Fibroblast of pulmonary artery (primary cell): ENCODE results near the gene BCL2L13.
"Not testable (repeated sequence)": the region's sequence is repeated elsewhere in the genome, so short reads cannot be mapped to it uniquely, and the experiment has no call there.

Experiments used
- DNase-seq: peaks from one replicate; pipeline ENCODE4 v3.0.0-alpha.2; 2010; ENCODE audit warnings: low read depth
- H3K4me3 ChIP-seq: replicated peaks from 2 replicates; pipeline ENCODE4 v1.5.1; 2011; ENCODE audit warnings: low read depth, mild to moderate bottlenecking, control low read depth, low read length, moderate library complexity
- TF ChIP-seq, protein P1 (sequence below): IDR thresholded peaks from 2 replicates; pipeline ENCODE4 v1.5.1; 2011; ENCODE audit warnings: mild to moderate bottlenecking, control low read depth, low read length, inconsistent platforms; ENCODE audit errors: missing control alignments

BCL2L13 gene

DNA sequence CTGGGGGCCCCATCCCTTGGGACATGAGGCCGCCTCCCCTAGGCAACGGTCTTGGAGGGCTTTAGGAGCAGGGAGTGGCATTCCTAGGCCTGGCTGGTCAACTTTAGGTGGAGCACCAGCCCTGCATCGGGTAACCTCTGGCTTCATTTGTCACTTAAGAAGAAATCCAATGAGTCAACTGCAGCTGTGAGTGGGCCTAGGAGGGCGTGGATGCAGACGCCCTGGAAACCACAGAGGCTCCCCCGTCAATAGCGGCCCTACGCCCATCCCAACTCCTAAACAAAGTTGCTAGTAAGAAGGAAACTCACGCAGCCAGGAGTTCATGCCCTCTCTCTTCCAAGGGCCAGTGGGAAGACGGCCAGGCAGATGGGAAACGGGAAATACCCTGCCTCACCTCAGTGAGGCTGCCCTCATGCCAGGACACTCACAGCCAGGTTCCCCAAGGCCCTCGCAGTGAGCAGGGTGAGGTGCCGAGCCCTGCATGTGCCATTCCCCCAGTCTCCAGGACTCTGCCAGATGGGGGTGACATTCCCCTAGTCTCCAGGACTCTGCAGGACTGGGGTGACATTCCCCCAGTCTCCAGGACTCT, 114.9 kb downstream of the BCL2L13 start:
- DNase-seq: no peak
- H3K4me3 ChIP-seq: no peak overlapping the region
- TF ChIP-seq, protein P1, sequence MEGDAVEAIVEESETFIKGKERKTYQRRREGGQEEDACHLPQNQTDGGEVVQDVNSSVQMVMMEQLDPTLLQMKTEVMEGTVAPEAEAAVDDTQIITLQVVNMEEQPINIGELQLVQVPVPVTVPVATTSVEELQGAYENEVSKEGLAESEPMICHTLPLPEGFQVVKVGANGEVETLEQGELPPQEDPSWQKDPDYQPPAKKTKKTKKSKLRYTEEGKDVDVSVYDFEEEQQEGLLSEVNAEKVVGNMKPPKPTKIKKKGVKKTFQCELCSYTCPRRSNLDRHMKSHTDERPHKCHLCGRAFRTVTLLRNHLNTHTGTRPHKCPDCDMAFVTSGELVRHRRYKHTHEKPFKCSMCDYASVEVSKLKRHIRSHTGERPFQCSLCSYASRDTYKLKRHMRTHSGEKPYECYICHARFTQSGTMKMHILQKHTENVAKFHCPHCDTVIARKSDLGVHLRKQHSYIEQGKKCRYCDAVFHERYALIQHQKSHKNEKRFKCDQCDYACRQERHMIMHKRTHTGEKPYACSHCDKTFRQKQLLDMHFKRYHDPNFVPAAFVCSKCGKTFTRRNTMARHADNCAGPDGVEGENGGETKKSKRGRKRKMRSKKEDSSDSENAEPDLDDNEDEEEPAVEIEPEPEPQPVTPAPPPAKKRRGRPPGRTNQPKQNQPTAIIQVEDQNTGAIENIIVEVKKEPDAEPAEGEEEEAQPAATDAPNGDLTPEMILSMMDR: no peak

DNA sequence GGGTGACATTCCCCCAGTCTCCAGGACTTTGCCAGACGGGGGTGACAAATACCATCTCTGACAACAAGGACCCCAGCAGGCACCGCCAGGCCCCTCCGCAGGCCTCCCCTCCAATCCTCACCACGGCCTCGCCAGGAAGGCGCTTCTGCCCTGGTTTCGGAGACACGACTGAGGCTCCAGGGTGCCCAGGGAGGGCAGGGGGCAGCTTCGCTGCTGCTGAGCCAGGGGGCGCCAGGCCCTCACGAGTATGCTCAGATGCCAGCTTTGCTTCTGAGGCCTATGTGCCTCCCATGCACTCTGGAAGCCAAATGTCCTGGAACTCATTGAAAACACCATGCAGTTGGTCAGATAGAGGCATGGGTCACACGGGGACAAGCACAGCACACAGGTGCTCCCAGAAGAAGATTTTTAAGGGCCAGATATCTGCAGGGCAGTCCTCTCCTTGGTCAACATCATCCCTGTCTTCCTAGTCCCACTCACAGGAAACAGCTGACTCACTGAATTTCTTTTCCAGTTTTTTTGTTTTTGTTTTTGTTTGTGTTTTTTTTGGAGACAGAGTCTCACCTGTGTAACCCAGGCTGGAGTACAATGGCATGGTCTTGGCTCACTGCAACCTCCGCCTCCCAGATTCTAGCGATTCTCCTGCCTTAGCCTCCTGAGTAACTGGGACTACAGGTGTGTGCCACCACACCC, 115.8 kb downstream of the BCL2L13 start:
- TF ChIP-seq, protein P1: peak; percentile 18
- no peak overlapping the region for H3K4me3 ChIP-seq
- no peak for DNase-seq

DNA sequence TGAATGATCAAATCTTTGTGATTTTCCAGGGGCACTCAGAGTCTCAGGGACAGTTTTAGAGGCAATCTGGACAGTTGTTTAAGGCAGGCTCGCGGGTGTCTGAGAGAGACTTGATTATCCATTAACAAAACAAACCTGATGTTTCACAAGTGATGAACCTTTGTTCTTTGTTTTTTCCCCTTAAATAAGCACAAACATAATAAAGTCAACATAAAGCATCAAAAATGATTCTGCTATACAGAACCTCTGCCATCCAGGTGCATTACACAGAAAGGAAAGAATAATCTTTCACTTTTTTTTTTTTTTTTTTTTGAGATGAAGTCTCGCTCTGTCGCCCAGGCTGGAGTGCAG, 122.6 kb downstream of the BCL2L13 start:
- H3K4me3 ChIP-seq: no peak overlapping the region
- TF ChIP-seq, protein P1: no peak
- DNase-seq: no peak

DNA sequence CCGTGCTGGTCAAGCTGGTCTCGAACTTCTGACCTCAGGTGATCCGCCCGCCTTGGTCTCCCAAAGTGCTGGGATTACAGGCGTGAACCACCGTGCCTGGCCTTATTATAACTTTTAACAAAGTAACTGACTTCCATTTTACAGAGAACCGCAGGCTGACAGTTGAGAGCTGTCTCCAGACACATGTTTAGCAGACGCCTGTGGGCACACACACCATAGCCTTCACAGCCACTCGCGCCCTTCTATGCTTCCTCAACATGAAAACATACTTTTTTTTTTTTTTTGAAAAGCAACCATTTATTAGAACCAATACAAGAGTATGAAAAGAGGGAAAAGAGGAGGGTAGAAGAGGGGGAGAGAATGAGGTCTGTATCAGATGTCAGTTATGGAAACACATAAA, 124.9 kb downstream of the BCL2L13 start:
- not testable (repeated sequence) for DNase-seq, H3K4me3 ChIP-seq

DNA sequence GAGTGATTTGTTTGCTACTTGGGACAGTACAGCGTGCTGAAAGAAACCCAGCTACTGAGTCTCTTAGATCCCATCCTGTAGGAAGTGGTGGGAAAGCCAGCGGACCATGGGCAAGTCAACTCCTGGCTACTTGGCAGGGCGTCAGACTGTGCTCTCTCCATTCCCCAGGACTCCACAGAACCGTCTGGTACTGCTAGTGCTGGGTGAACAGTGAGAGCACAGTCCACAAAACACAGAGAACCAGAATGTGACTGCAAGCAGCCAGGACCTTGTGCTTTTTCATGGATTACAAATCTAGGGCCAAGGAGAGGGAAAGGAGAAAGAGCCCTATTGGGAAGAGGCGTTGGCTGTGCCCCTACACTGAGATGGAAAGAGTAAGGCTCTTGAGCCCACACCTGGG, 125.5 kb downstream of the BCL2L13 start:
- no peak for DNase-seq
- H3K4me3 ChIP-seq: no peak overlapping the region
- TF ChIP-seq, protein P1: no peak

DNA sequence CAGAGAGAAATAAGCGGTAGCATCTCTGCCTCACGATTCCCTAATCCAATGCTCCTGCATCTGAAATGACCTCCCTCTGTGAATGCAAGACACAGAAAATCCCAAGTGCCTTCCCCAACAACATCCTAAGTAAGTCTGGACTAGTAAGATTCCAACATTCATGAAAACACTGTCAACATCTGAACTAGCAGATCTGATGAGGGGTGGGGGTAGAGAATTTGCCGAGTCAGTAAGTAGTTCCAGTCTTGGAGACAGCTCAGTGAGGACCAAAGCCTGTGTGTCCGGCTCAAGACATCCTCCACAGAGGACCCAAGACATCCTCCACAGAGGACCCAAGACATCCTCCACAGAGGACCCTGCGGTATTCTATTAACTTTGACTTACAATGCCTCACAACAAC, 126.3 kb downstream of the BCL2L13 start:
- H3K4me3 ChIP-seq, DNase-seq: not testable (repeated sequence)

DNA sequence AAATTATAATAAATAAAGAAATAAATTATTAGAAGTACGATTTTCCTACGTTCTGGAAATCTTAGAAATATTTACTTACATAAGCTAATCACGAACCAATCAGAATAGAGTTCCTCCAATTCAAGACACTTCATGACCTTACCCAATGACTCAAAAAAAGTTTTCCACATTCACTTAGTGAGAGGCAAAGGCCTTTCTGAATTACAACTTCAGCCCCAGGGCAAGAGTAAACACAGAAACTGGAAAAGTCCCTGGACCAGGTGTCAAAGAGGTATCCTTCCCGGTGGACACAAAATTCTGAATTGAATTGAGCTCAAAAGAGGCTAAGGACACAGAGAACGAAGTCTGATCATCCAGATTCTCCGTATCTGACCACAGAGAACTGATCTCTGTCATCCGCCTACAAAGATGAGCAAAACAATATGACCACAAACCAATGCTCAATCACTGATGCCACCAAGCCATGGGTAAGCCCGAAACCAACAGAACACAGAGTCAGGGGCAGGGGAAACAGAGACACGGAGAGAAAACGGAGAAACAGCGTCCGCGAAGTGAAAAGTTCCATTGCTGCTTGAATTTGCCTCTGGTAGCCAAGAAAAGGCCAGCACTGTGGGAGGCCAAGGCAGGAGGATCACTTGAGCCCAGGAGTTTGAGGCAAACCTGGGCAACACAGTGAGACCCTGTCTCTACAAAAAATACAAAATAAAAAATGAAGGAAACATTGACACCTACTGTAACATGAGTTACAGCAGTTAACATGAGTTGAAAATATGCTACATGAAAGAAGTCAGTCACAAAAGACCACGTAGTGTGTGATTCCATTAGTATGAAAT, 128.9 kb downstream of the BCL2L13 start:
- no peak for DNase-seq
- H3K4me3 ChIP-seq: no peak overlapping the region
- TF ChIP-seq, protein P1: no peak
